GM12878 (cell line): ENCODE data around the gene CCNY. TPM values are rescaled to one million over a fixed set of nuclear protein-coding genes. Genes with fewer than 3 reads are reported as not detected.
"Not testable (repeated sequence)": the region's sequence is repeated elsewhere in the genome, so short reads cannot be mapped to it uniquely, and the experiment has no call there.

ENCODE experiments used
- ATAC-seq: fragments of 200-7000 bp; cut with Tn5 transposase; 3 replicates; pipeline ENCODE4 v1.9.1; 2020; ENCODE audit warnings: mild to moderate bottlenecking, moderate library complexity
- BruUV-seq: library from RNA; stranded (reverse); fragments of 400-500 nt; replicated peaks from 2 replicates; lab custom pipeline; 2021; lab: Mats Ljungman, UMichigan
- CTCF ChIA-PET: fragments of 300-600 bp; sonication (Branson Sonifier 250); formaldehyde crosslinking; extraction: SDS; loops from one replicate; lab custom pipeline; 2021; ENCODE audit warnings: inconsistent platforms; lab: Yijun Ruan, JAX
- POLR2A ChIA-PET: fragments of 350-600 bp; formaldehyde crosslinking; extraction: SDS; loops from one replicate; lab custom pipeline; 2021; ENCODE audit warnings: inconsistent platforms; lab: Charles Lee
- RAD21 ChIA-PET: fragments of 300-600 bp; sonication (Branson Sonifier 250); formaldehyde crosslinking; loops from one replicate; lab custom pipeline; 2023; ENCODE audit warnings: antibody characterized with exemption; ENCODE audit not compliant: unreplicated experiment; lab: Charles Lee
- SMC1A ChIA-PET: fragments of 300-600 bp; sonication (Branson Sonifier 250); formaldehyde crosslinking; loops from one replicate; lab custom pipeline; 2023; ENCODE audit not compliant: unreplicated experiment, uncharacterized antibody; lab: Charles Lee
- DNase-seq: peaks from one replicate; pipeline ENCODE4 v3.0.0-alpha.2; 2011; ENCODE audit warnings: low read depth, low spot score
- FAIRE-seq: peaks from 3 replicates; lab custom pipeline; 2011; peaks lifted over from hg19 to GRCh38; lab: Jason Lieb, UNC
- H2AFZ ChIP-seq: 2 replicates; pipeline ENCODE4 v1.6.0; 2011; ENCODE audit warnings: low read depth, low read length, control low read depth; ENCODE audit not compliant: control insufficient read depth
- H3K27ac ChIP-seq: 2 replicates; pipeline ENCODE4 v1.5.1; 2011; ENCODE audit warnings: control low read depth; ENCODE audit not compliant: control insufficient read depth, insufficient read depth
- H3K27me3 ChIP-seq, 2 experiments: replicated peaks in 1 of 2; 2 replicates each; pipeline versions ENCODE4 v1.6.0 to v1.6.1; 2011; ENCODE audit warnings: low read length in 1 of 2; ENCODE audit not compliant: control insufficient read depth in 2 of 2, insufficient read depth in 2 of 2
- H3K36me3 ChIP-seq, 2 experiments: 2 replicates each; pipeline ENCODE4 v1.5.1; 2011; ENCODE audit warnings: low read length in 1 of 2; ENCODE audit not compliant: control insufficient read depth in 2 of 2, insufficient read depth in 2 of 2
- H3K4me1 ChIP-seq: 2 replicates; pipeline ENCODE4 v1.6.1; 2011; ENCODE audit warnings: mild to moderate bottlenecking, low read length, moderate library complexity, mixed read lengths; ENCODE audit not compliant: control insufficient read depth, insufficient read depth
- H3K4me2 ChIP-seq: 2 replicates; pipeline ENCODE4 v1.6.0; 2011; ENCODE audit warnings: control low read depth; ENCODE audit not compliant: control insufficient read depth, insufficient read depth
- H3K4me3 ChIP-seq: fragments of 200-600 bp; sonication (generic); 2 replicates; pipeline ENCODE4 v1.5.1; 2016
- H3K79me2 ChIP-seq: 2 replicates; pipeline ENCODE4 v1.6.0; 2011; ENCODE audit warnings: low read length; ENCODE audit not compliant: control insufficient read depth, insufficient read depth
- H3K9ac ChIP-seq: 2 replicates; pipeline ENCODE4 v1.8.0; 2011; ENCODE audit warnings: low read length, control low read depth, mixed read lengths; ENCODE audit not compliant: control insufficient read depth, insufficient read depth
- H3K9me3 ChIP-seq: replicated peaks from 3 replicates; pipeline ENCODE4 v1.5.1; 2011; ENCODE audit warnings: mild to moderate bottlenecking, low read length; ENCODE audit not compliant: control insufficient read depth, insufficient read depth
- H4K20me1 ChIP-seq: 2 replicates; pipeline ENCODE4 v1.6.0; 2011; ENCODE audit not compliant: control insufficient read depth, insufficient read depth
- MEF2B ChIP-seq: fragments of 450-650 bp; IDR thresholded peaks from 2 replicates; pipeline ENCODE4 v1.6.1; 2018; ENCODE audit warnings: mild to moderate bottlenecking, moderate library complexity; ENCODE audit not compliant: partially characterized antibody, poor library complexity, severe bottlenecking
- NFYA ChIP-seq: IDR thresholded peaks from 2 replicates; pipeline ENCODE4 v1.6.1; 2011; ENCODE audit warnings: low read depth, mild to moderate bottlenecking, low read length, improper control_type of control experiment, borderline replicate concordance
- SPI1 ChIP-seq: IDR thresholded peaks from 2 replicates; pipeline ENCODE4 v1.6.1; 2011; ENCODE audit warnings: low read depth, mild to moderate bottlenecking, low read length, moderate library complexity, borderline replicate concordance; ENCODE audit not compliant: insufficient read depth
- TCF12 ChIP-seq: IDR thresholded peaks from 2 replicates; pipeline ENCODE4 v1.6.1; 2011; ENCODE audit warnings: low read depth, mild to moderate bottlenecking, low read length
- WGBS: methylation state at CpG from one replicate; pipeline ENCODE4 v1.1.6; 2016; ENCODE audit warnings: low lambda C conversion rate; ENCODE audit not compliant: insufficient replicate concordance, insufficient coverage; ENCODE audit errors: missing lambda C conversion rate; 5-methylcytosine and 5-hydroxymethylcytosine counted together
- in situ Hi-C: fragments of 300-500 bp; cut with MboI; formaldehyde crosslinking; loops from 9 replicates; pipeline ENCODE4 v1.14.3; 2018; ENCODE audit warnings: mixed read lengths
- intact Hi-C: fragments of 100-400 bp; cut with micrococcal nuclease; formaldehyde crosslinking; loops from one replicate; pipeline ENCODE4 v1.14.2; 2022; ENCODE audit not compliant: unreplicated experiment
- polyA plus RNA-seq, 11 experiments: library from polyadenylated mRNA; depleted of rRNA in 4 of 11; unstranded in 6 of 11; stranded (reverse) in 5 of 11; fragments of >200 nt; fragmentation: Nextera tagmentation in 4 of 11; fragmentation: Illumina TruSeq in 1 of 11; extraction: Ambion mirVana in 4 of 11; extraction: Trizol in 1 of 11; gene quantifications; 1 replicate in 1 of 11; 2 replicates in 10 of 11; pipeline versions ENCODE4 v1.2.1 to v1.2.3, GENCODE V29; 2011 to 2016; ENCODE audit warnings: inconsistent platforms in 2 of 11, missing spikeins in 2 of 11, low read depth in 1 of 11
- total RNA-seq, 4 experiments: library from RNA; depleted of rRNA in 3 of 4; stranded (reverse); fragments of >200 nt in 3 of 4; fragmentation: Illumina TruSeq in 1 of 4; extraction: Trizol in 1 of 4; gene quantifications; 2 replicates each; pipeline versions ENCODE4 v1.2.1 to v1.2.3, GENCODE V29; 2013 to 2021

The CCNY gene
- total and polyA plus RNA-seq, 10 of the 15 experiments (the other 5 are each of a cell fraction or from before 2014, with no cell fraction given): 3.6 to 50.0 (median 26.1) TPM

- no peak overlapping the region for H3K9ac ChIP-seq
- no peak overlapping the region for H3K4me3 ChIP-seq
- in situ Hi-C loops: no loop called here
- H3K36me3 ChIP-seq: peaks cover 0 to 1% of the 10 kb centered on the region in 2 experiments; a peak in 1 of 4 replicates
- ChIA-PET SMC1A (interaction anchor here (0.7 to 6.4 kb wide), 8 partner anchors 12 to 159 kb away, joined by 3 to 58 read pairs (median 6); no protein-coding TSS in a partner anchor), RAD21 (interaction anchor here (0.5 to 2.2 kb wide), 7 partner anchors 12 to 152 kb away, joined by 3 to 9 read pairs (median 4); no protein-coding TSS in a partner anchor), POLR2A (interaction anchor here (1.0 kb wide), 2 partner anchors 16 to 19 kb away, joined by 3 to 4 read pairs; no protein-coding TSS in a partner anchor), CTCF (interaction anchor here (0.9 to 2.8 kb wide), 3 partner anchors 11 to 210 kb away, joined by 3 to 10 read pairs (median 5); no protein-coding TSS in a partner anchor)
- H3K27ac ChIP-seq: no peak overlapping the region
- no peak for DNase-seq
- WGBS: 4% methylated on average over 1 of the region's 1 CpG
- no peaks in the 10 kb centered on the region for H3K27me3 ChIP-seq
- H4K20me1 ChIP-seq: no peaks in the 10 kb centered on the region
- intact Hi-C loops: no loop called here
- H3K4me2 ChIP-seq: no peak overlapping the region
- no TSS peak for BruUV-seq
- no peak for FAIRE-seq
- ATAC-seq: peak; percentile 35
- H2AFZ ChIP-seq: no peak overlapping the region
- H3K79me2 ChIP-seq: peaks cover 68% of the 10 kb centered on the region
- peaks cover 44% of the 10 kb centered on the region for H3K4me1 ChIP-seq
- TF ChIP-seq SPI1 (peak; percentile 20; the same call in 1 of the 2 replicates), TCF12 (0 out of 2 replicates have a peak, but pooled peaks have one; percentile 23), NFYA (no peak), MEF2B (peak; percentile 80)
- no peaks in the 10 kb centered on the region; the same call in 2 of the 3 replicates for H3K9me3 ChIP-seq
Observed at GRCh38 chr10:35353805-35354204, 17.5 kb downstream of the CCNY start.

- in situ Hi-C loops, H3K9me3 ChIP-seq, H3K27me3 ChIP-seq, BruUV-seq, H3K4me2 ChIP-seq, H2AFZ ChIP-seq, H3K9ac ChIP-seq, intact Hi-C loops, DNase-seq, H3K4me3 ChIP-seq, H4K20me1 ChIP-seq, FAIRE-seq, H3K36me3 ChIP-seq, H3K27ac ChIP-seq, ATAC-seq: not testable (repeated sequence)
- ChIA-PET RAD21 (interaction anchor here (0.5 to 2.2 kb wide), 5 partner anchors 12 to 141 kb away, joined by 3 to 9 read pairs (median 4); no protein-coding TSS in a partner anchor), SMC1A (interaction anchor here (0.7 to 6.4 kb wide), 7 partner anchors 12 to 159 kb away, joined by 3 to 58 read pairs (median 5); no protein-coding TSS in a partner anchor), CTCF (interaction anchor here (0.8 kb wide), 1 partner anchor 22 kb away, joined by 3 read pairs; no protein-coding TSS in a partner anchor), POLR2A (interaction anchor here (1.0 kb wide), 2 partner anchors 17 to 19 kb away, joined by 3 to 4 read pairs; no protein-coding TSS in a partner anchor)
- 97% methylated on average over 9 of the region's 9 CpGs for whole genome bisulfite sequencing
- Histone ChIP-seq H3K79me2 (peaks cover 70% of the 10 kb centered on the region), H3K4me1 (peaks cover 44% of the 10 kb centered on the region)
Observed at GRCh38 chr10:35354257-35354656, 17.9 kb downstream of the CCNY start.
